Neural cell (in vitro differentiated cells): Measurements from ENCODE around the gene GRM5.

Source experiments
- CTCF ChIP-seq: fragments of 450-650 bp; IDR thresholded peaks from 2 replicates; pipeline ENCODE4 v1.5.1; 2014; ENCODE audit warnings: antibody characterized with exemption, mild to moderate bottlenecking, moderate library complexity; ENCODE audit not compliant: poor library complexity, severe bottlenecking
- EP300 ChIP-seq: fragments of 450-650 bp; conservative IDR thresholded peaks from 2 replicates; pipeline ENCODE4 v1.6.1; 2014; ENCODE audit warnings: antibody characterized with exemption, mild to moderate bottlenecking, moderate library complexity; ENCODE audit not compliant: poor library complexity, severe bottlenecking
- EZH2 ChIP-seq: fragments of 200-600, 300-800 bp; shearing (Covaris generic), sonication (generic); IDR thresholded peaks from 2 replicates; pipeline ENCODE4 v1.6.1; 2014; ENCODE audit warnings: antibody characterized with exemption, low read length, borderline replicate concordance, mild to moderate bottlenecking; ENCODE audit not compliant: insufficient read depth, poor library complexity, severe bottlenecking
- POLR2AphosphoS5 ChIP-seq: IDR thresholded peaks from 2 replicates; pipeline ENCODE4 v1.6.1; 2012
- REST ChIP-seq: IDR thresholded peaks from 2 replicates; pipeline ENCODE4 v1.6.1; 2012; ENCODE audit warnings: borderline replicate concordance

- TF ChIP-seq POLR2AphosphoS5 (no peak), CTCF (no peak), EZH2 (no peak), EP300 (no peak), REST (no peak)
Observed at GRCh38 chr11:88529426-88529825, 536.4 kb downstream of the GRM5 start.
